ENCODE data around the gene LUZP2.
A peak's percentile ranks its signal among the peaks of the same experiment; 100 is the strongest.

Gene LUZP2

DNA sequence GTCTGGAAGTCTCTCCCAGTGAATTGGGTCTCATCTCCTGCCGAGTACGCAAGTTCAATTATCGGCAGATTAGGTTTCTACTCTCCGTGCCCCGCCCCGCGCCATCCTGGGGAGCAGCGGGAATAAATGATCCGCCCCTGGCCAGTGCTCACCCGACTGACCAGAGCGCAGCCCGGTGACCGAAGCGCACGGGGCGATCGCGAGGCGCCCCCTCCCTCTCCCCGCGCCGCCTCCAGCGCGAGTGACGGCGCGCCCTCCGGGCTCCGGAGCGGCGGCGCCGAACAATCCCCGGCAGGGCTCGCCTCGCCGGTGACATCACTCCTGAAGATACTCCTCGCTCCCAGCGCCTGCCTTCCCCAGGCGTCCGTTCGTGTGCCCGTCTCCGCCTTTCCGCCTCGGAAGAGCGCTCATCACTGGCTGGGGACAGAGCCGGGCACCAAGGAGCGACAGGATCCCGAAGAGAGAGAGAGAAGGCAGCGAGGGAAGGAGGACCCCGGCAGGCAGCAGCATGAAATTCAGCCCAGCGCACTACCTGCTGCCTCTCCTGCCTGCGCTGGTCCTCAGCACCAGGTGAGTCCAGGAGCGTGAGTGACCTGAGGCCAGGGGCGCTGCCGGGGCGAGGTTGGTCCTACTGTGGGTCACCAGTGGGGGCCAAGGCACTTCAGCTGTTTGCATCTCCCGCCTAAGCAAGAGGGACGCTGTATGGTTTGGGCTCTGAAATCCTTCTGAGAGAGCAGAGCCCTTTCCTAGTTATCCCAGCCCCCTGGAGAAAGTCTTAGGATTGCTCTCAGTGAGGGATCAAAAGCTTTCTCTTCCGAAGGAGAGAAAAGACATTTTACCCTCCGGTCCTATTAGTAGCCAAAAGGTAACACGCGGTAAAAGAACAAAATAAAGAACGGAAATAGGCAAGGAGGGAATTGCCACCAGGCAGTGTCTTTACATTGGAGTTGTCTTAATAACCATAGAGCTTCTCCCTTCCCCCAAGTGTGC, at the start of gene LUZP2:
TSS of gene LUZP2 (plus strand) at position 318 of the 990 bp plus-strand sequence.
- DNase-seq (ENCODE audit: low spot score): peak; percentile 71

DNA sequence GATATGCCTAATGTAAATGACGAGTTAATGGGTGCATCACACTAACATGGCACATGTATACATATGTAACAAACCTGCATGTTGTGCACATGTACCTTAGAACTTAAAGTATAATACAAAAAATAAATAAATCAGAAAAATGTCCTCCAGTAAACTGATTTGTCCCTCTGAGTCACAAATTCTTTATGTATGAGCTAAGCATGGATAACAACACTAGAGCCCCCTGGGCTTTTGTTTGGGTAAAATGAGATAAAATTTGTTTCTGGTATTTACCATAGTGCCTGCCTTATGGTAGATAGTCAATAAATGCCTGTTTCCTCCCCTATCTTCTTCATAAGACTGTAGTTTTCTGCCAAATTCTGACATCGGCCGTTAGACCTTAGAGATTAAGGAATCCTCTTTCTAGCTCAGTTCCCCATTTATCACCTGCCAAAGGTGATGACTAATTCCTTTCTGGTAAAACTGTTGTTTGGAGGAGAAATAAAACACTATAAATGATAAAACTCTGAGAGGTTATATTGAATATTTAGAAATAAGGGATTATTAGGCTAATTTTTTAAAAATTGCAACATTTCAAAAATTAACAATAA, 43.6 kb upstream of the LUZP2 start:
- no peak for DNase-seq (ENCODE audit: low spot score)

DNA sequence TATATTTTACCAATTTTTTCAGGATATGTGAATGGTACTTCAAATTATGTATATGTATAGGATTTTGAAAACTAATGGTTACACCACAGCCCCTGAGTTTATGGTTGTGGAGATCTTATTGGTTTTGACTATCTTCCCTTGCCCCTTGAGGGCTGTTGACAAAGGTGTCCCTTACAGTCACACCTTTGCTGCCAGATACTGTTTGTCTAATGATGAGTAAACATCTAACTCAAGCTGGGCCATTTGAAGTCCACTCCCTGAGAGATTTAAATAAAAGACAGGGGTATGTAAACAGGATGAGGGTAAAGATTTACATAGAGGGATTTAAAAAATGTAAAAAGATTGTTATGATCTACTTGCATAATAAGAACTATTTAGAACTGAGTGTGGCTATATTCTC, 38.9 kb upstream of the LUZP2 start:
- no peak for DNase-seq (ENCODE audit: low spot score)

DNA sequence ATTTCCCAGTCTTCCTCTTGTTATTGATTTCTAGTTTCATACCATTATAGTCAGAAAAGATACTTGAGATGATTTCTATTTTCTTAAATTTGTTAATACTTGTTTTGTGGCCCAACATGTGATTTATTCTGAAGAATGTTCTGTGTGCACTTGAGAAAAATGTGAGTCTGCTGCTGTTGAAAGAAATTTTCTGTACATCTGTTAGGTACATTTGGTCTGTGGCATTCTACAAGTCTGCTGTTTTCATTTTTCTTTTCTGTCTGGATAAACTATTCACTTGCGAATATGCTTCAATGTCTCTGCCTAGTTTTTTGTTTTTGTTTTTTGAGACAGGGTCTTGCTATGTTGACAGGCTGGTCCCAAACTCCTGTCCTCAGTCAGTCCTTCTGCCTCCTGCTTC, 26.4 kb upstream of the LUZP2 start:
- DNase-seq (ENCODE audit: low spot score): no peak

DNA sequence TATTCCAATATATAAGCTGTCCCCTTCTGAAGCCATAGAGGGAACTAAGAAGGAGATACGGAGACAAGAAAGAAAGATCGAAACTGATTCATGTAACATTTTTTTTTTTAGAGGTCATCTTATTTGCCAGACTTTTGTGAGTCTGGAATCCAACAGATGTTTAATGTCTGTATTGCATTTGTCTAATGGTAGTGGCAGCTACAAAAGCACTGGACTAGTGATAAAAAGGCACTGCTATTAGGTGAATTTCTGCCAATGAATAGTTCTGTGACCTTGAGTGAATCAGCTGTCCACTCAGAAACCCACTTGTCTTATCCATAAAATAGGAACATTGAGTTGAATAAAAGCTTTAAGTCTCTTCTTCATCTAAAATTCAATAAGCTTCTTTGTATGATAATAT, 25.8 kb upstream of the LUZP2 start:
- DNase-seq (ENCODE audit: low spot score): no peak

DNA sequence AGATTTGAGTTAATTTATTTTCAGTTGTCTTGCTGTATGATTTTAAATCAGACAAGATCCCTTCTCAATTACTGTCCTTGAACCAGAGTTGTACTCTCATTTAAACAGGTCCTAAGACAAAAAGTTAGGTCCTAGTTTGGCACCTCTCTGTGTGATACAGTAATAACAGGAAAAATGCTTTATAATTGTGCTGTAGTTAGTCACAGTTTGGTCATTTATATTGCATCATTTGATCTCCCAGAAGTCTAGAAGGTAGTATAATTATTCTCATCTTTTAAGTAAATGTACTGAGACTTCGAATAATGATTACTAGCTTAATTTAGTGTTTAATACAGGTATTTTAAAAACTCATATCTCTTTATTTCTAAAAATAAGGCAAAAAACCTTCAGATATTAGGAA, 18.1 kb upstream of the LUZP2 start:
- no peak for DNase-seq (ENCODE audit: low spot score)

DNA sequence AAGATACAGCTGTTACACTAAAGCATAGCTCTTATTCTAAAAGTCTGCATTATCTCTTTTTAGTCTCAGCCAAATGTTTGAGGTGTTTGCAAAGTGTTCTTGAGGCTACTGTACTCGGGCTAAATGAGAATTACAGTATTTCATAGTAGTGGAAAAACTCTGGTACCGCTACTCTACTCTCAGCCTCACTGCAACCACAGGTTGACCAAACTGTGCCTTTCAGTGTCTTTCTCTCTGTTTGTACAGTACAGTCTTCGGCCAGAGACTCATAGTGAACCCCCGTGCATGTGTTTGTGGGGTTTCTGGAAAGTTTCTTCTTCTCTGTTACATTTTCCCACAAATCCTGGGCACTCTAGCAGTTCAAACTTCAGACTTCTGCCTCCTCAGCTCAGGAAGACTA, 7.4 kb upstream of the LUZP2 start:
- DNase-seq (ENCODE audit: low spot score): no peak

DNA sequence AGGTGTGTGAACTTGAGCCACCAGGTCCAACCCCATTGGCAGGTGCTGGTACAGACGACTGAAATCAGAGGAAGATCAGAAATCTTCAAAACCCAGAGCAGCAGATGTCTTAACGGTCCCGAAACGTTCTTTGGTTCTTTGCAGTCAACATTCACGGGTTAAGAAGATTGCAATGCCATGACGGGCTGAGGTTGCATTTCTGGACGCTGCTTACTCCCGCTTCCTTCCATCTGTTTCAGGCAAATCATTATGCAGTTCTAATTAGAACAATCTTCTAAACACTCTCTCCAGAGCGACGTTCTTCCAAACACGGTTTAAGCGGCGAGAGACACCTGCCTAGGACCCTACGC, 492 bp upstream of the LUZP2 start:
- DNase-seq (ENCODE audit: low spot score): no peak

DNA sequence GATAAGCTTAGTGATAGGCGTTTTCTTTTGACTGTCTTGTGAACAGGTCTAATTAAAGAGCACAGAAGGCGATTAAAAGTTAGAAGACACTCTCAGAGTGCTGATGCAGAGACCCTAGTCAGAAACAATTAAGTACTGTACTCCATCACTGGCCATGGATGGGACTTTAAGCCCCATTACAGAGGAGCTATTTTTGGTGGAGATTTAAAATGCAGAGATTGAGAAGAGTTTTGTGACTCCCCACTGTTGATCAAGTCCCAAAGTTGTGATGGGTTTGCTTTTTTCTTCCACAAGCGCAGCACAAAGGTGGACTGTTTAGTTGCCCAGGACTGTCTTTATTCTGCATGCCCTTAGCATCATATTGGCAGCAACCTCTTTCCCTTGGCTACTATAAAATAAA, 978 bp downstream of the LUZP2 start:
- no peak for DNase-seq (ENCODE audit: low spot score)

DNA sequence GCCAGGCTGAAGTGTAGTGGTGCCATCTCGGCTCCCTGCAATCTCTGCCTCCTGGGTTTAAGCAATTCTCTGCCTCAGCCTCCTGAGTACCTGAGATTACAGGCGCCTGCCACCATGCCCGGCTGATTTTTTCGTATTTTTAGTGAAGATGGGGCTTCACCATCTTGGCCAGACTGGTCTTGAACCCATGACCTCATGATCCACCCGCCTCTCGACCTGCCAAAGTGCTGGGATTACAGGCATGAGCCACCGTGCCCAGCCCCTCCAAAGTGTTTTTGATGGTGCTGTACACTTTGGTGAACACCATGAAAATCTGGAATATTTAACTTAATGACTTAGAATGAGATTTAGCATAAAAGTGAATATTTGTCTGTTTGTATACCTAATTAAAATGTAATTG, 5.6 kb downstream of the LUZP2 start:
- DNase-seq (ENCODE audit: low spot score): no peak

DNA sequence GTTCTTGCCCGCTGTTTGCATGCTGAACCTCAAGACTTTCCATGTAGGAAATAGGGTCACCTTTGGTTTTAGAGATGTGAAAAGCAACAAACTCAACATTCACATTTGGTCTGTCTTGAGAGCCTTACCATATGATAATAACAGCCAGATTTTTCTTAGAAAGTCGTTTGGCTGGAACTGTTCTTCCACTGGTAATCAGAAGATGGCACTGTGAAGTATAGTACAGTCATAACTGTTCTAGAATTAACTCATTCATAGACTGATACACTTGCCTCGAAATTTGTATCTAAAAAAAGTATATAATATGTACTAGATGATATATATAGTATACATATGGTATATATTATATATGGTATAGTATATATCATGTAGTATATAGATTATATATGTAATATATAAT, 12.3 kb downstream of the LUZP2 start:
- DNase-seq (ENCODE audit: low spot score): no peak

DNA sequence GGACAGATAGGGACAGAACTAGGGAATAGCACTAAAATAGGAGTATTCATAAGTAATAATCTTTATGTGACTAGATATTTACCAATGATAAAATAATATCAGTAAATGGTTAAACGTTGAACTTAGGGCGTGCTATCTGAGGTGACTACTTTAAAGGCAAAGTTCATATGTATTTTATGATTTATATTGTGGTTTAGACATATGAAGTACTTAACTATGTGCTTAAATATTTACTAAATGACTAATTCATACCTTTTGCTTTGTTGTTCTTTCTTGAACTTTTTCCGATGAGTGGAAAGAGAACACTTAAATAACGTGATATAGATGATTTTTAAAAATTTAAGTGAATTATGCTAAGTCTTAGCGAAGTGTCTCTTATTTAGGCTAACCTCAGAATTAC, 14.7 kb downstream of the LUZP2 start:
- DNase-seq (ENCODE audit: low spot score): no peak

DNA sequence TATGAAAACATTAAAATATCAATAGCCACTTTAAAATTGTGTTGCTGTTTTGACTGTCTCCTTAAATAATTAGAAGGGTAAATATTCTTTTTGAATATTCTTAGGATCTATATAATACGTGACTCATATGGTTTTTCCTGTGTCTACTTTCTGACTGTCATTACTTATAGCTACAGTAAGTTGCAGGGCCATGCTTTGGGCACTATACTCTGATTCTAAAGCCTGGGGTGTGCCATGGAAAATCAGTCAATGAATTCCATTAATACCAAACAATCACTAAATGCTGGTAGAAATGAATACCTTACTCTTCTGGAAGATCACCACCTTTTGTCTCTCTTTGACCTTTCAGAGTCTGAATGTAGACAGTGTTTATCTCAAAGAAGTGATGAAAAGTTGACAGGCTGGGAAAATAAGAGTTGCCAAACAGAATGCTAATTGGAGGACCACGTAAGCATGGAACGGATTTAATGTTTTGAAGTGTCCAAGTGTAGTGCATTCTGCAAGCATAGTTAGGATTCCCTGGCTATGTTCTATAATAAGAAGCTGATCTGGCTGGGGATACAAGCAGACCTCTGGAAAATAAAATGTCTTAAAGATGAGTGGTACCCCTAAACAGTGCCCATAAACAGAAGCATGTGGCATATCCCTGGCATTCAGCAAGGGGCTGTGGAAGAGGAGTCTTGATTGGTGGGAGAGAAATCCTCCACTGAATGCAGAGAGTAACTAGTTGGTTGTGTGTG, 16.8 kb downstream of the LUZP2 start:
- DNase-seq (ENCODE audit: low spot score): no peak

DNA sequence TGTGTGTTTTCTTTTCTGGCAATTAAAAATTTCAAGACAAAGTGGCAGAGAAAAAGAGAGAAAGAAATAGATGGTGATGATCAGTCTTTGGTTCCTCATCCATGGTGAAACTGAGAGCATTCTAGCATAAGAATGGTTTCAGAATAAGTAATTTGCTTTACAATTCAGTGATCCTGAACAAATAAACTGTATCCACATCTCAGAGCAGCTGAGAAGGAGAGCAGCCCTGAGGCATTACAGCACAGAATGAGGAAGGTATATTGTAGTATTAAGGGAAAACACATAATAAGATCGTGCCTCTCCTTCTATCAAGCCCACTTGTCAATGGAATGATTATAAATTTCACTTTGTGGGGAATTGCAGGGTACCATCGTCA, 17.4 kb downstream of the LUZP2 start:
- no peak for DNase-seq (ENCODE audit: low spot score)

DNA sequence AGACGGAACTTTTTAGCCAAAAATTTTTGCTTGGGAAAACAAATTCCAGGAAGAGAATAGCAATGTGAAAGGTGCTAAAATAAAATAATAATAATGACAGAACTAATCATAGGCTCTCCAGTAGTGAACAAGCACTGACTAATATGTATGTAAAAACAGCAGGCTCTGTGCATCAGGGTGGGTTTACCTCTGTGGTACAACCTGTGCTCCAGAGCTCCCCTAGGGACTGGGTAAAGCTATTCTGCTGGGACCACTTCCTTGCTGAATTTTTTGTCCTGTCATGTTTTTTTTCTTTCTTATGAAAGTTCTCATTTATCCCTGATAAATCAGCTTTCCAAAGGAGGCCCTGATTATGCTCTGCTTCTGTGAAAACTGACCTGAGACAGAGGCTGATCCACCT, 18.8 kb downstream of the LUZP2 start:
- DNase-seq (ENCODE audit: low spot score): no peak

DNA sequence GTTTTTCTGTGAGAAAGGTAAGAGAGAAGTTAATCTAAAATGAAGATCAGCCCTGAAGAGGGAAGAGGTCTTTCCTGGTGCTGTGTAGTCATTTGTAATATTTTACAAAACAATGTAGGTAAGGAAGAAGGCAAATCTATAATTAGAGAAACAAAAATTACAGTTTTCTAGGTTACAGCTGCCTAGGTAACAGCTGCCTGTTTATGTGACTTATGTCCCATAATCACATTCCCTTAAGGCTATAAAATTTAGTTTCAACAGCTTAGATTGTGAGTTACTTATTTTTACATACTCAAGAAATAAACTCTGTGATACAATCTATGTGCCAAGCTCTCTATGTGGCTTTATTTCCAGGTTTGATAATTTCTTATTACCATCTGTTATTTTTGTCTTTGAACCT, 19.8 kb downstream of the LUZP2 start:
- DNase-seq (ENCODE audit: low spot score): no peak

DNA sequence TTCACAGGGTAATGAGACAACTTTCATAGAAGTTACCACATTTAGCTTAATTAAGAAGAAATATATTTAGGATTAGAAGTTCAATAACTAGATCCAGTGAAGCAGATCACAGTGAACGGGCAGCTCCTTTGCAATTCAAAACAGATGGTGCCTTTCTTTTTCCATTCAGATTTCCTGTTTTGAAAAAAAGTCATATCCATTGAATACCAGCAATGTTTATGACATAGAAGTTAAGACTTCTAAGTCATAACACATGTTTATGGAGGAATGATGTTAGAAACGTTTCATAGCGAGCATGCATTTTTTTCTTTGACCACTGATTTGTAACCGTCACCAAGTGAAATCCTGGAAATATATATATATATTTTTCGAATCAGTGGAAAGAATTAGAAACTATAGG, 24.7 kb downstream of the LUZP2 start:
- no peak for DNase-seq (ENCODE audit: low spot score)

DNA sequence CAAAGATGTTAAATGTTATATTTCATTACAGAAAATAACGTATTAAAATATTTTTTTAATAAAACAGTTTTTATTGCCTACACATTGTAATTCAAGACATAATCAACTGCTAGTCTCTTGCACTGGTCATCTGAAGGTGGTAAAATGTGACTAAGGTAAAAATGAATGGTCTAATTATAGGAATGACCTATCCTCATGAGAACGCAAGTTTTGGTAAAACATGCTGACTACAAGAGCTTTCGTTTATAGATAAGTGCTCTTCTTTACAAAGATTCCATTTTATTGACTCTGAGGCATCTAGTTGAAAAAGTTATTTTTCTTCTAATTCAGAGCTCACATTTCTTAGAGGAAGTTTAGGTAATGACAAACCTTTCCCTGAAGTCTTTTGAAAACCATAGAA, 27.3 kb downstream of the LUZP2 start:
- no peak for DNase-seq (ENCODE audit: low spot score)

DNA sequence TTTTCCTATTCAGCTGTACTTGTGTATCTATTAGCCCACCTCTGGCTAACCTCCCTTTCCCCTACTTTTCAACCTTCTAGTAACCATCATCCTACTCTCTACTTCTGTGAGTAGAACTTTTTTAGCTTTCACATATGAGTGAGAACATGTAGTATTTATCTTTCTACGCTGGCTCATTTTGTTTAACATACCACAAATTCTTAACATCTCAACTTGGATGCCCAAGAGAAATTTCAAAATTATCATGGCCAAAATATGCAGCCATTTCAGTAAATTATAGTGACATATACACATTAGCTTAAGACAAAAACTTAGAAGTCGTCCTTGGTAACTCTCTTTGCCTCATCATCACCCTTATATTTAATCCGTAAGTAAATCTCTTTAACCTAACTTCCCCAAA, 34.7 kb downstream of the LUZP2 start:
- no peak for DNase-seq (ENCODE audit: low spot score)

DNA sequence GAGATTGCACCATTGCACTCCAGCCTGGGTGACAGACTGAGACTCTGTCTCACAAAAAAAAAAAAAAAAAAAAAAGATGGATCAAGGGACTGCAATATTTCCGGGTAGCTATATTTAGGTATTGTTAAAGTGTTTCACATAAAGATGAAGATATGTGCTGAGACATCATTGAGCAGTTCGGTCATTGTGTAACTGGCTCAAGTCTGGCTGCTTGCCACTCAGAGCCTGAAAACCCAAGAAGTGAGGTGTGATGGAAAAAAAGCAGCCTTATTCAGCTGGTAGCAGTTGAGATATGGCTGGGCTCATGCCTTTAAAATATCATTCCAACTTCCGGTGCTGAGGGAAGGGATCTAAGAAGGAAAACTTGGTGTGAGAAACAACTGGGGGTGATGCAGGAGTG, 46.9 kb downstream of the LUZP2 start:
- no peak for DNase-seq (ENCODE audit: low spot score)

DNA sequence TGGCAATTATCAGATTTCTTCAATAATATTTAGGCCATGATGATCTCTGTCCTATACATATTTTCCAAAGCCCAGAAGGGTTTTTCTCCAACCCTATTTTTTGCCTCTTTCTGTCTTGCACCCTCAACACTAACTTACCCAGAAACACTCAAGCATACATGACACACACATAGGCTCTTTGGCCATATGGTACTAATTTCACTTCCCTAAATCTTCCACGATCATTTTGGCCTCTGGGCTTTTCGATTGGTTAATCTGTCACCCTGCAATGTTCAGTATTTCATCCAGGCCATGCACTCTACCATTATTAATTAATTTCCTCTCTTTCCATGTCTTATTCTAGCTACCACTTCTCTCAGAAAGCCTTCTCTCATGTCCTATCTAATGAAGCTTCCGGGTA, 59.8 kb downstream of the LUZP2 start:
- no peak for DNase-seq (ENCODE audit: low spot score)

DNA sequence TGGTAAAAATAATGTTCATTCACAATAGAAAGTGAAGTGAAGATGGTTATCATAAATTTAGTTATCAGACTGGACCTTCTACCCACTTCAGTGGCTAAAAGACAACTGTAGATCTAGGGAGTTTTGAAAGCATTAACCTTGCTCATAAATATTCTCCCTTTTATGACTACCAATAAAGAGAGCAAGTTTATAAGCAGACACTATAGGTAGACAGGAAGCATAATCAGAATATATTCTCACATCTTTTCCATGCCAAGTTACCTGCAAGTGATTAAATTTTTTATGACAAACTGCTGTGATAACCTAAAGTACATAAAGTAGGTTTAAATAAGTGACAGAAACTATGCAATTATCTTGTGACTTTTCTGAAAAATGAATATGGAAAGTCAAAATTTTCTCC, 62.5 kb downstream of the LUZP2 start:
- DNase-seq (ENCODE audit: low spot score): no peak

DNA sequence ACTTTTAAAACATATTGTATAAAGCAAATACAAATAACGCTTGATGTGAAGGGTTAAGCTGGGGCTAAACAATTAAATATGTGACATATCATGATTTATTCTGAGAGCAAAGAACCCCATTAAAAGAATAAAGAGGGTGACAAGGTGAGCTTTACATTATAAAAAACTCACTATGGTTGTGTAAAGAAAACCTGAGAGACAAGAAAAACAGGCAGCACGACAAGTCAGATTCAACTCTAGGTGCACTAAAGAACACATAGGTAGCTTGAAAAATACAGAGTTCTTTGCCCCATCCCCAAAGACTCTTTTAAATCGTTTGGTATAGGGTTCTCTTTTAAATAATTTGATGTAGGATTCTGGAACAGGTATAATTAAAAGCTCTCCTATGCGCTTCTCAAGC, 63.5 kb downstream of the LUZP2 start:
- DNase-seq (ENCODE audit: low spot score): no peak

Measured in left forelimb (tissue), 1 donor.